Skin of body (tissue), 2 donors: ENCODE data around the gene TNNT1. TPM values are rescaled to one million over a fixed set of nuclear protein-coding genes. Genes with fewer than 3 reads are reported as not detected.
"Not testable (repeated sequence)": the region's sequence is repeated elsewhere in the genome, so short reads cannot be mapped to it uniquely, and the experiment has no call there.

ENCODE experiments used
- DNase-seq: peaks from one replicate; lab custom pipeline; 2025; lab: John Stamatoyannopoulos, UW
- total RNA-seq: library from RNA; depleted of rRNA; stranded (reverse); fragments of >200 nt; gene quantifications from one replicate; pipeline ENCODE4 v1.2.3, GENCODE V29; 2014

The TNNT1 gene
- 65.7 TPM for total RNA-seq

GRCh38 chr19:55149078-55150003 lies at the start of gene TNNT1:
Gene TNNT1, minus strand, starts transcription at chr19:55149206. Its CDS starts 2,049 bp downstream, at chr19:55147157.
- no peak for DNase-seq

DNA sequence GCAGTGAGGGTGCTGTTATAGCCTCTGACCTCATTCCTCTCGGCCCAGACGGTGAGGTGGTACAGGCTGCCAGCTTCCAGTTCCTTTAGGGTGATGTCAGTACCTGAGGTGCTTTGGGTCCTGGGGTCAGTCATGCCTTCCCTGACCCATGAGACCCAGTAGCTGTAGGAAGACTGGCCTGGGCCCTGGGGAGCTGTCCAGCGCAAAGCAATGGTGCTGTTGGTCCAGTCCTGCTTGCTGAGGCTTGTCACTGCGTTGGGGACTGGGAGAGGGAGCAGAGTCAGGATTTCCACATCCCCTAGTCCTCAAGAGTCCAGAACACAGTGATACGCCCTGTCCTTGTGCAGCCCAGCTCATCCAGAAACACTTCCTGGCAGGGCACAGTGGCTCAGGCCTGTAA lies 49.6 kb upstream of the TNNT1 start:
- no peak for DNase-seq

DNA sequence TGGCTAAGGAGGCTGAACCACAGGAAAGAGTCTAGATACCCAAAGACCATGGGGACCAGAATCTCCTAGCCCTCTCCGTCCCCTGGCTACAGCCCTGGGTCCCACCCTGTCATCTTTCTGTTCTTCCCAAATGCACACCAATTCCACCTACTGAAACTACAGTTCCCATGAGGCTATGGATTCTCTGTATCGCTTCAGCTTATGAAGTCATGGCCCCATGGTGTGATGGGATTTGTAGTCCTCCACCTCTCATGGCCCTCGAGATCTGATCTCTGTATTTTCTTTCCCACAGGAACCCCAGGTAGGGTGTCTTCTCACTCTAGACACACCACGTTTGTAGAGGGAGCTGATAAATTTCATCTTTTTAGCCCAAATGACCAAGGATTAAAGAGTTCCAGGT lies 48.5 kb upstream of the TNNT1 start:
- DNase-seq, result no peak

- DNase-seq, result no peak
Measured at GRCh38 chr19:55196803-55197202, 47.8 kb upstream of the TNNT1 start.

DNA sequence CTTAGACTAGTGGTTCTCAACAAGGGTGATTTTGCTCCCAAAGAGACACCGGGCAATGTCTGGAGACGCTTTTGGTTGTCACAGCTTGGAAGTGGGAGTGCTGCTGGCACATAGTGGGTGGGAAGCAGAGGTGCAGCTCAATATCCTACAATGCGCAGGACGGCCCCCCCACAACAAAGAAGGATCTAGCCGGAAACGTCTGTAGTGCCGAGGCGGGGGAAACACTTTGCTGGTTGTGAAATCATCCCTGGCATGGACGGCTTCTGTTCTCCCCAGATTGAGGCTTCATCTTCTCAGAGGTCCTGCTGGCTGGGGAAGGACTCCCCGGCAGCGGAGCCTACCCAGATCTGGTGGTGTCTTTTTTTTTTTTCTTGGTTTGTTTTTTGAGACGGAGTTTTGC lies 44.5 kb upstream of the TNNT1 start:
- no peak for DNase-seq

GRCh38 chr19:55189403-55189835 lies 40.4 kb upstream of the TNNT1 start:
- DNase-seq, result no peak

- DNase-seq, result no peak
Measured at GRCh38 chr19:55188625-55189024, 39.6 kb upstream of the TNNT1 start.

DNA sequence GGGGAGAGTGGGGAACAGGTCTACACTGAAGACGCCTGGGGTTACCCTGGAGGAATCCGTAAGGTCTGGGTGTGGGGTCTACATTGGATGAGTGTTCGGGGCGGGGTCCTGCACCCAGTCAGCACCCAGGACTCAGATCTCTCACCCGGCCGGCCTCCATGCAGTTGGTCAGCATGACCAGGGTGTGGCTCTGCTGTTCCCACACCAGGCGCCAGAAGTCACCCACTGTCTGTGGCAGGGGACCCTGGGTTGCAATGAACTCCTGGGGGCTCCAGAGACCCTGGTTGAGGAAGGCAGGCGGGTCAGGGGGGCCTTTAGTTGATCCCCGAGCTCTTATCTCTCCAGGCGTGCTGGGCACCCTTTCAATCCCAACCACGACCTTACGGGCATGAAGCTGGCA lies 37.1 kb upstream of the TNNT1 start:
- DNase-seq, result no peak

GRCh38 chr19:55181740-55182139 lies 32.7 kb upstream of the TNNT1 start:
- no peak for DNase-seq

GRCh38 chr19:55179606-55180484 lies 30.8 kb upstream of the TNNT1 start, which contains the start of gene SYT5:
Gene SYT5, minus strand, starts transcription at chr19:55180289. Its CDS starts 1,248 bp downstream, at chr19:55179041.
- DNase-seq, result no peak

DNA sequence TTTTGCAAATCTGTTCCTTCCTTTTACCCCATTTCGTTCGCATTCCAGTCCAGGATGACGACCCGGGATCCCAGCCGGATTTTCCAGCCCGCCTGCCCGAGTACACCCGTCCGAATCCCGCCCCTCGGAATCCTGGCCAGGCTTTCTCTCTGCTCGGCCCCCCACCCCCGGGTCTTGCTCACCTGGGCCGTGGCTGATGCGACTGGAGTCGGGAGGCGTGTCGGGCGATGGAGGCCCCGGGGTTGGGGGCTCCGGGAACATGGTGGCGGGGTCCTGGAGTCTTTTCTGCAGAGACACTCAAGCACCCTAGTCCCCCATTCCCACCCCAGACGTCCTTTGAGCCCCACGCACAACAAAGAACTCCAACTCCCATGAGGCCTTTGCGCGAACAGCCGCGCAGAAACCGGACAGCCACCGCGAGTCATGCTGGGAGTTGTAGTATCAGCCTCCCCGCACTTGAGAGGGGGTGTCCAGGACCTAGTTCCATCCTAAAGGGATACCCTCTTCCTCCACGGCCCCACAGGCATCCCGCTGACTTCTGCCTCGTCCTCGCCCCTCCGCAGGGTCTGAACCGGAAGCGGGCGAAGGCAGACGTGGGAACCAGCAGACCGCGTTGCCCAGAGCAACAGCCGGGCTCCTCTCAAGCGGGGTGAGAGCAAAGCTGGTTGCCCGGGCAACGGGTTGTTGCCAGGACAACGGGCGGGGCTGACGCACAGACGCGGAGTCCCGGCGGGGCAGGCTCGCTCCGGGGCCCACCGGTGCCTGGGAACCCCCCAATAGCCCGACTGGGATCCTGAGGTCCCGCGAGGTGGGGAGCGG lies 30.0 kb upstream of the TNNT1 start:
- no peak for DNase-seq

GRCh38 chr19:55176076-55176475 lies 27.1 kb upstream of the TNNT1 start:
- DNase-seq, result no peak

DNA sequence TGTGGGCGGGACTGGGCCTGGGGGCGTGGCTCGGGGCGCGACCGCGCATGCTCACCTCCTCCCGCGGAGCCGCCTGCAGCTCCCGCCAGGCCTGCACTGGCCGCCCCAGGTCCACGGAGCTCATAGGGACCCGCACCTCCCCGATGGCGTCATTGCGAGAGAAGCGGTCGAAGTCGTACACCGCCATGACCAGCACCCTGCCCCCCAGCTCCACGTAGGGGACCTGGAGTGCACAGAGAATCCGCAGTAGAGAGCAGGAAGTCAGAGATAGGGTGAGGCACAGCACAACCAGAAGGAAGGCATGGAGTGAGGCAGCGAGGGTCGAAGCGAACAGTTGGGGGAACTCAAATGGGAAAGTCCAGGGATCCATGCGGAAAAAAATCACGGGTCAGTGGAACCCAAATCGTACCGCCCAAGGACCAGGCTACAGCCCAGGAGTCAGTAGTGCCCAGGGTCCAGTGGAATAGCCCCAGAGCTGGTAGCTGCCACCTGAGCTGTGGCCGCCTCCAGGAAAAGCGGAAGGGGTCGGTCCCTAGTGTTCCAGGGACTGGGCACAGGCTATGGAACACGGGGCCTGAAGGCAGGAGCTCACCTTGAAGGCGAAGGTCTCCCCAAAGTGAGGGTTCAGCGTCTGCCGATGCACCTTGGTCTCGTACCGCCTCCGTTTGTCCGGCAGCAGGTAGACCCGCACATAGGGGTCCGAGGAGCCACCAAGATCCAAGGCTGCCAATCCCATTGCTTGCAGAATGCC lies 26.3 kb upstream of the TNNT1 start:
- no peak for DNase-seq

- DNase-seq, result no peak
Measured at GRCh38 chr19:55174425-55175116, 25.6 kb upstream of the TNNT1 start.

GRCh38 chr19:55173714-55174409 lies 24.9 kb upstream of the TNNT1 start:
- DNase-seq, result no peak

DNA sequence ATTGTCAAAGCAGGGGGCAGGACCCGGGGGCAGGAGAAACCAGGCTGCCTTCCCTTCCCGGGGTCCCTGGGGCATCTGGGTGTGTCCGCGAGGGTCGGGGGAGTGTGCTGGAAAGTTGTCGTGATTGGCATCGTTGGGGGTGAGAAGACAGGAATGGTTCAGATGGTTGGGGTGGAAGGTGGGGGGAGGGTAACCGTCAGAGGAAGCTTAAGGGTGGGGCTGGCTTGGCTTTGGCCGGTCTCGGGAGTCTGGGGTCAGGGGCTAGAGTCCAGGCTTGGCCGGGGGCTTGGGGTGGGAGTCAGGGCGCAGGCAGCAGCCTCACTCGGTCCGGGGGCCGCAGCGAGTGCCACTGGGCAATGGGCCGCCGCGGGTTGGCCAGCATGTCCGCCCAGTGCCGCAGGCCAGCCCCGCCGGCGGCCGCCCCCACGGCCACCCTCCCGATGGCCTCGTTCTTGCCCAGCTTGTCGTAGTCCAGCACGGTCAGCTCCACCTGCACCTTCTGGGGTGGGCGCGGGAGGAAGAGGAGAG lies 24.2 kb upstream of the TNNT1 start:
- DNase-seq, result no peak

DNA sequence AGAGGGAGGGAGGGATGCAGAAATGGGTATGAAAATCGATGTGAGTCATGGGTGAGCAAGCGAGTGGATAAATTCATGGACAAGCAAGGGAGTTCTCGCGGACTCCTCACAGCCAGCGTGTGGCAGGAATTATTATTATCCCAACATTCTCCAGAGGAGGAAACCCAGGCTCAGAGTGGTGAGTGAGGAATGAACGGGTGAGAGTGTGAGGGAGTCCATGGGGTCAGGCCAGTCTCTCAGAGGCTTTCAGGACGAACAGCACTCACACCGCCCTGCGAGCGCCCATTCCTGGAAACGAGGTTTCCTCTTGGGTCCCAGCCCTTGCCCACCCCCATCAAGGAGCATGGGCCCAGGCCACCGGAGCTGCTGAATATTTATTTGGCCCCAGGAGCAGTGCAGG lies 23.7 kb upstream of the TNNT1 start:
- no peak for DNase-seq

- DNase-seq, result not testable (repeated sequence)
Measured at GRCh38 chr19:55172318-55172717, 23.3 kb upstream of the TNNT1 start.

GRCh38 chr19:55171440-55171839 lies 22.4 kb upstream of the TNNT1 start:
- DNase-seq, result no peak
